Pancreas (tissue), 10 donors: Measurements from ENCODE around the gene PRDX6. TPM values are rescaled to one million over a fixed set of nuclear protein-coding genes. Genes with fewer than 3 reads are reported as not detected.

ENCODE experiments used
- ATAC-seq, 4 donors: fragments of 200-7000 bp; cut with Tn5 transposase; one replicate each; pipeline versions ENCODE4 v1.8.0 to v1.9.1; 2020; ENCODE audit warnings: mild to moderate bottlenecking in 4 of 4, moderate library complexity in 4 of 4
- DNase-seq, 6 donors: peaks; one replicate each; pipeline ENCODE4 v3.0.0-alpha.2; 2020
- FAIRE-seq: peaks from 2 replicates; lab custom pipeline; 2012; peaks lifted over from hg19 to GRCh38; lab: Jason Lieb, UNC
- H3K27ac ChIP-seq, 4 donors: fragments of 200-600 bp; sonication (generic); 1 replicate in 3 of 4; 2 replicates in 1 of 4; pipeline versions ENCODE4 v1.5.0 to v1.8.0; 2020
- H3K27me3 ChIP-seq, 4 donors: fragments of 200-600 bp; one replicate each; pipeline ENCODE4 v1.8.0; 2021
- H3K36me3 ChIP-seq, 3 donors: fragments of 200-600 bp; sonication (generic) in 1 of 3; one replicate each; pipeline versions ENCODE4 v1.5.0 to v1.8.0; 2020 to 2021
- H3K4me1 ChIP-seq, 3 donors: fragments of 200-600 bp; one replicate each; pipeline ENCODE4 v1.8.0; 2021
- H3K4me3 ChIP-seq, 4 donors: fragments of 200-600 bp; sonication (generic) in 2 of 4; one replicate each; pipeline versions ENCODE4 v1.5.0 to v1.8.0; 2020 to 2021
- H3K9me3 ChIP-seq, 4 donors: fragments of 200-600 bp; one replicate each; pipeline ENCODE4 v1.8.0; 2021
- CTCF ChIP-seq, 4 donors: fragments of 200-600 bp; sonication (generic) in 3 of 4; IDR thresholded peaks; one replicate each; pipeline versions ENCODE4 v1.5.0 to v1.8.0; 2021; ENCODE audit warnings: antibody characterized with exemption in 4 of 4
- WGBS, 2 donors: extraction: QIAGEN DNeasy Blood & Tissue Kit; methylation state at CpG; one replicate each; pipeline ENCODE4 v1.1.7; 2013; 5-methylcytosine and 5-hydroxymethylcytosine counted together
- intact Hi-C, 3 donors: fragments of 100-400 bp; cut with DNase I; formaldehyde crosslinking; loops; one replicate each; pipeline versions ENCODE4 v1.11.1 to v1.14.2; 2022
- polyA plus RNA-seq, 2 donors: library from polyadenylated mRNA; stranded (reverse); fragments of 200-250 nt; gene quantifications; one replicate each; pipeline ENCODE4 v1.2.3, GENCODE V29; 2013
- total RNA-seq, 6 donors: library from RNA; stranded (reverse); fragmentation: NEBNext Ultra II Directional in 4 of 6; extraction: Animal tissue kit (Norgen Biotek cat#: 25700) in 4 of 6; gene quantifications; one replicate each; pipeline versions ENCODE4 v1.2.1 to v1.2.4, GENCODE V29; 2021 to 2023
- donor health status: healthy with polysubstance abuse.
- donor health status: DM: no; HTN: no; CAD: no; lungs with moderate emphysema.
- donor health status: DM: no; HTN: no; CAD: no.
- donor health status: control.
- donor health status: control.
- donor health status: Bipolar disorder and iron deficiency.
- donor health status: DM: yes; HTN: yes; CAD: no.
- donor health status: DM: no; HTN: no; CAD: no.
- donor health status: DM: no; HTN: no; CAD: no.
- donor health status: DM: yes; HTN: yes; CAD: no.

Gene PRDX6
- total and polyA plus RNA-seq, 8 donors = 89.8 to 129 (median 106) TPM

- TF ChIP-seq CTCF (IDR thresholded peaks at IDR 0.05) = no peak
- DNase-seq = no peak
- intact Hi-C loops = no loop called here
- Histone ChIP-seq H3K36me3 (no peaks in the 10 kb centered on the region), H3K4me1 (no peaks in the 10 kb centered on the region), H3K9me3 (no peaks in the 10 kb centered on the region), H3K4me3 (no peak overlapping the region), H3K27me3 (no peaks in the 10 kb centered on the region), H3K27ac (no peak overlapping the region)
- WGBS, 2 donors = 59 to 71% methylated on average over 1 of the region's 1 CpG
- no peak for ATAC-seq
- FAIRE-seq = no peak
Observed at GRCh38 chr1:173525926-173526325, 48.8 kb downstream of the PRDX6 start.

DNA sequence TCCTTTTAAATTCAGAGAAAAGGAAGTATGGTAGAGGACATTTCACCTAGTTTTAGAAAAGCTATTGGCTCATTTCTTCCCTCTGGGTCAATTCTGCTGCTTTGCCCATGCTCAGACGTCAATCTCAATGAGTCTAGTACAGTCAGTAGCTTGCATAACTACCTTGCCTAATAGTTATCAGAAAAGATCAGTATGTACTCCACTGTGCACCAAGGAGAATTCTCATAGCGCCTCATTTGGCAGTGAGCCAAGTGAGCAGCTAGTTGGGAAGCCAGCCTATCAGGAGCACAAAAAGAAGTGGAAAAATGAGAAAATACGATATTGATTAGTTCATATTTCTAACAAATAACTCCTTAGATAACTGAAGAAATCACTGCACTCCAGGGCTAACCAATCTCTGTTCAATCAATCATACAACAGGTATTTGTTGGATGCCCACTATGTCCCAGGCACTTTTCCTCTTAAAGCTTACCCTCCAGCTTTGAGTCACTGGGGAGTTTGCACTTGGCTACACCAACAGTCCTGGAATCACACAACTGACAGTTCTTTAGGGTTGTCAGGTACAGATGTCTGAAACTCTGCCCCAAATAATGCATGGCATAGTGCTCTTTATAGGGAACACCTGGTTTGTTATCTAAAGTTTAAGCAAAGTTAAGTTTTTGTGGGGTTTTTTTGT is 50.2 kb downstream of the PRDX6 start:
- Histone ChIP-seq H3K9me3 (no peaks in the 10 kb centered on the region), H3K36me3 (no peaks in the 10 kb centered on the region), H3K4me3 (no peak overlapping the region), H3K4me1 (no peaks in the 10 kb centered on the region), H3K27ac (no peak overlapping the region), H3K27me3 (no peaks in the 10 kb centered on the region)
- DNase-seq (no peak), FAIRE-seq (no peak), ATAC-seq (peak in 2 of 4 donors; percentile 43 to 50)
- intact Hi-C loops = no loop called here
- no peak for TF ChIP-seq CTCF (IDR thresholded peaks at IDR 0.05)
- 14 to 15% methylated on average over 3 of the region's 3 CpGs for WGBS, 2 donors

DNA sequence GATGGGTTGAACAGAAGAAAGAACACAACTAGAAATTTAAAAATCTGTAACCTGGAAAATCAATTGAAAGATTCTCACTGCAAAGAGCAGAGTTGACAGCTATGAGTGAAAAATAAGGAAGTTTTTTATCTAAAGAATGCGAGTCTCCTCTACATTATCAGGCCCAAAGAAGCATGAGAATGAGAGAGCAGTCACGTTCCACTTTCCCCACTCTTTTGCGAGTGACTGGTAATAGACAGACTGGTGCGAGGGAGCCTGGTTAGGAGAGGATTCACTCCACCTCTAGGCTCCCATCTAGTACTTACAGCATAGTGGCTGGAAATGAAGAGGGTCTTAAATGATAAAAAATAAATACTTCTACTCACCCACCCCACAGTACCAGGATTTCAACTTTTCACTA is 52.0 kb downstream of the PRDX6 start:
- WGBS, 2 donors = 52 to 58% methylated on average over 4 of the region's 4 CpGs
- H3K27me3 ChIP-seq = no peaks in the 10 kb centered on the region
- H3K27ac ChIP-seq = no peak overlapping the region
- FAIRE-seq = no peak
- no peak overlapping the region for H3K4me3 ChIP-seq
- TF ChIP-seq CTCF (IDR thresholded peaks at IDR 0.05) = no peak
- no peak for ATAC-seq
- no peak for DNase-seq
- no peaks in the 10 kb centered on the region for H3K36me3 ChIP-seq
- no peaks in the 10 kb centered on the region for H3K4me1 ChIP-seq
- intact Hi-C loops = no loop called here
- no peaks in the 10 kb centered on the region for H3K9me3 ChIP-seq

DNA sequence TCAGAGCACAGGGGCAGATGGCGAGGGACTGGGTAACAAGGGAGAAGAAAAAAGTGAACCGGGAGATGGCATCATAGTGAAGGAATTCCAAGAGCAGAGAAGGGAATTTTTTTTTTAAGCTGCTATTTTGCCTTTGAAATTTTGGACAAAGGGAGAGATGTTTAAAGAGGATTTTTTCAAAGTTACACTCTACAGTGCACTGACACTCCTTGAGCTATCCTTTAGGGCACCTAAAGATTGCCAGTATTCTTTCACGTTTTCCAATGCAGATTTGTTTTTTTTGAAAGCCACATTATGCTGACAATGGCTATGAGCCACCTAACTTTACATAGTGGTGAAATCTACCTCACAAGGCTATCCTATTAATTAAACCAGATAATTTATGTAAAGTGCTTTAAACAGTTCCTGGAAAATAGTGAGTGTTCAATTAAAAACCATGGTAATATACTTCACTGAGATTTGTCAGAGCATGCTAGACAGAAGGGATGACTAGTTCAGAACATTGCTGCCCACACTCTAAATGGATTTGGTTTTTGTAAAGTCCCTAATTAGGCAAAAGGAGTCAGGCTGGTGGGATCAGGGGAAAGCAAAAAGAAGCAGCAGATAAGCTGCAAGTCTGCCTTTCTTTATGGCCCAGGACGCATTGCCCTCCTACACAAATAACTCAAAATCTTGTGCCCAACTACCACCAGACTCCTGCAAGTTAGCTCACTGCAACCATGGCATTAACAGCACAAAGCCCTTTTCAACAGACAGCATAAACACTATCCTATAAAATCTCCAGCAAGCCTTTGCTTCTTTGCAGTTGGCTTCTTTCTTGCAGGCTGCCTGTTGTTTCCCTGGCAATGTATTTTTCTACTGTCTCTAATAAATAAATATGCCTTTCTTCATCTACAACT is 53.9 kb downstream of the PRDX6 start:
- Histone ChIP-seq H3K27me3 (no peaks in the 10 kb centered on the region), H3K9me3 (no peaks in the 10 kb centered on the region), H3K4me1 (no peaks in the 10 kb centered on the region), H3K4me3 (no peak overlapping the region), H3K36me3 (no peaks in the 10 kb centered on the region), H3K27ac (no peak overlapping the region)
- ATAC-seq (no peak), FAIRE-seq (no peak), DNase-seq (no peak)
- no peak for TF ChIP-seq CTCF (IDR thresholded peaks at IDR 0.05)
- 60 to 72% methylated on average over 4 of the region's 4 CpGs for WGBS, 2 donors
- intact Hi-C loops = no loop called here

GRCh38 chr1:173532237-173532636 is 55.1 kb downstream of the PRDX6 start:
- Histone ChIP-seq H3K4me1 (no peaks in the 10 kb centered on the region), H3K4me3 (no peak overlapping the region), H3K27me3 (no peaks in the 10 kb centered on the region), H3K9me3 (no peaks in the 10 kb centered on the region), H3K36me3 (no peaks in the 10 kb centered on the region), H3K27ac (no peak overlapping the region)
- ATAC-seq (no peak), FAIRE-seq (no peak), DNase-seq (no peak)
- no peak for TF ChIP-seq CTCF (IDR thresholded peaks at IDR 0.05)
- intact Hi-C loops = no loop called here
